ENCODE results near the gene PRODH.
"Not testable (repeated sequence)": the region's sequence is repeated elsewhere in the genome, so short reads cannot be mapped to it uniquely, and the experiment has no call there.

The PRODH gene

GRCh38 chr22:18935889-18936529 lies at the start of gene PRODH:
PRODH (minus strand) TSS chr22:18936293; CDS start chr22:18936287, 6 bp downstream.
- no peak for FAIRE-seq
- DNase-seq (ENCODE audit: extremely low spot score, insufficient read length, low read depth): no peak

GRCh38 chr22:18985780-18986179 lies 49.7 kb upstream of the PRODH start:
- no peak for FAIRE-seq
- no peak for DNase-seq (ENCODE audit: extremely low spot score, insufficient read length, low read depth)

GRCh38 chr22:18984564-18984963 lies 48.5 kb upstream of the PRODH start:
- FAIRE-seq (no peak), DNase-seq (ENCODE audit: extremely low spot score, insufficient read length, low read depth) (no peak)

- no peak for FAIRE-seq
- no peak for DNase-seq (ENCODE audit: extremely low spot score, insufficient read length, low read depth)
Measured at GRCh38 chr22:18983120-18983651, 47.1 kb upstream of the PRODH start.

- no peak for FAIRE-seq
- no peak for DNase-seq (ENCODE audit: extremely low spot score, insufficient read length, low read depth)
Measured at GRCh38 chr22:18980829-18981228, 44.7 kb upstream of the PRODH start.

- no peak for DNase-seq (ENCODE audit: extremely low spot score, insufficient read length, low read depth)
- FAIRE-seq: no peak
Measured at GRCh38 chr22:18979957-18980356, 43.9 kb upstream of the PRODH start.

GRCh38 chr22:18978506-18978905 lies 42.4 kb upstream of the PRODH start:
- DNase-seq (ENCODE audit: extremely low spot score, insufficient read length, low read depth) (no peak), FAIRE-seq (no peak)

GRCh38 chr22:18977824-18978425 lies 41.8 kb upstream of the PRODH start:
- DNase-seq (ENCODE audit: extremely low spot score, insufficient read length, low read depth) (no peak), FAIRE-seq (no peak)

GRCh38 chr22:18976197-18976751 lies 40.2 kb upstream of the PRODH start:
- no peak for DNase-seq (ENCODE audit: extremely low spot score, insufficient read length, low read depth)
- no peak for FAIRE-seq

GRCh38 chr22:18975434-18976196 lies 39.5 kb upstream of the PRODH start:
- DNase-seq (ENCODE audit: extremely low spot score, insufficient read length, low read depth) (no peak), FAIRE-seq (no peak)

- DNase-seq (ENCODE audit: extremely low spot score, insufficient read length, low read depth) (no peak), FAIRE-seq (no peak)
Measured at GRCh38 chr22:18974477-18975180, 38.5 kb upstream of the PRODH start.

- FAIRE-seq (no peak), DNase-seq (ENCODE audit: extremely low spot score, insufficient read length, low read depth) (no peak)
Measured at GRCh38 chr22:18973264-18974031, 37.4 kb upstream of the PRODH start.

- not testable (repeated sequence) for FAIRE-seq
Measured at GRCh38 chr22:18972591-18972990, 36.5 kb upstream of the PRODH start.

GRCh38 chr22:18972029-18972428 lies 35.9 kb upstream of the PRODH start:
- DNase-seq (ENCODE audit: extremely low spot score, insufficient read length, low read depth); FAIRE-seq: not testable (repeated sequence)

More at GRCh38 chr22:18972591-18972990, 36.5 kb upstream of the PRODH start:
- DNase-seq (ENCODE audit: extremely low spot score, insufficient read length, low read depth): not testable (repeated sequence)

- FAIRE-seq: no peak
Measured at GRCh38 chr22:18971321-18971751, 35.2 kb upstream of the PRODH start.

GRCh38 chr22:18970948-18971315 lies 34.8 kb upstream of the PRODH start:
- FAIRE-seq (no peak), DNase-seq (ENCODE audit: extremely low spot score, insufficient read length, low read depth) (no peak)

More at GRCh38 chr22:18971321-18971751, 35.2 kb upstream of the PRODH start:
- DNase-seq (ENCODE audit: extremely low spot score, insufficient read length, low read depth): no peak

- no peak for DNase-seq (ENCODE audit: extremely low spot score, insufficient read length, low read depth)
Measured at GRCh38 chr22:18970176-18970947, 34.3 kb upstream of the PRODH start.

GRCh38 chr22:18969158-18969942 lies 33.3 kb upstream of the PRODH start:
- DNase-seq (ENCODE audit: extremely low spot score, insufficient read length, low read depth); FAIRE-seq: not testable (repeated sequence)

More at GRCh38 chr22:18970176-18970947, 34.3 kb upstream of the PRODH start:
- no peak for FAIRE-seq
